H1 (cell line): ENCODE data around the gene CUTA. TPM values are rescaled to one million over a fixed set of nuclear protein-coding genes. Genes with fewer than 3 reads are reported as not detected.

ENCODE experiments used
- CTCF ChIA-PET: fragments of 300-600 bp; sonication (Branson Sonifier 250); formaldehyde crosslinking; loops from one replicate; lab custom pipeline; 2021; ENCODE audit not compliant: partially characterized antibody; lab: Charles Lee
- POLR2A ChIA-PET: fragments of 300-600 bp; sonication (Branson Sonifier 250); formaldehyde crosslinking; loops from one replicate; lab custom pipeline; 2021; ENCODE audit warnings: inconsistent platforms; ENCODE audit not compliant: partially characterized antibody; lab: Charles Lee
- DNase-seq, 2 experiments: peaks; one replicate each; pipeline versions ENCODE4 v3.0.0 to v3.0.0-alpha.2; 2010 to 2022; ENCODE audit warnings: low spot score in 2 of 2, low read depth in 1 of 2, mixed read lengths in 1 of 2
- FAIRE-seq: peaks from 2 replicates; lab custom pipeline; 2011; peaks lifted over from hg19 to GRCh38; lab: Jason Lieb, UNC
- H2AFZ ChIP-seq: 2 replicates; pipeline ENCODE4 v1.8.1; 2012; ENCODE audit warnings: low read length, inconsistent platforms
- H2AK5ac ChIP-seq: 2 replicates; pipeline ENCODE4 v1.6.1; 2013; ENCODE audit warnings: low read depth, low read length
- H2BK120ac ChIP-seq: replicated peaks from 2 replicates; pipeline ENCODE3; 2013; ENCODE audit warnings: low read depth, low read length, inconsistent platforms
- H2BK12ac ChIP-seq: 2 replicates; pipeline ENCODE4 v1.6.1; 2013; ENCODE audit warnings: low read depth, low read length
- H2BK15ac ChIP-seq: 2 replicates; pipeline ENCODE4 v1.6.1; 2013; ENCODE audit warnings: low read length
- H2BK20ac ChIP-seq: 2 replicates; pipeline ENCODE4 v1.6.1; 2013; ENCODE audit warnings: low read length
- H2BK5ac ChIP-seq: 2 replicates; pipeline ENCODE4 v1.6.1; 2013; ENCODE audit warnings: low read depth, low read length
- H3K14ac ChIP-seq: 2 replicates; pipeline ENCODE4 v1.6.1; 2013; ENCODE audit warnings: inconsistent platforms; ENCODE audit not compliant: insufficient read length
- H3K18ac ChIP-seq: 2 replicates; pipeline ENCODE4 v1.6.1; 2013; ENCODE audit warnings: low read length; ENCODE audit errors: extremely low read depth
- H3K23ac ChIP-seq: 2 replicates; pipeline ENCODE4 v1.6.1; 2013; ENCODE audit warnings: inconsistent platforms; ENCODE audit not compliant: insufficient read length
- H3K23me2 ChIP-seq: 2 replicates; pipeline ENCODE4 v1.6.1; 2013; ENCODE audit warnings: low read depth, low read length
- H3K27ac ChIP-seq: 2 replicates; pipeline ENCODE4 v1.6.1; 2011; ENCODE audit warnings: low read depth, low read length, inconsistent platforms
- H3K27me3 ChIP-seq, 4 experiments: replicated peaks in 1 of 4; 1 replicate in 1 of 4; 2 replicates in 3 of 4; pipeline versions ENCODE4 v1.6.1 to v1.8.1; 2011 to 2013; ENCODE audit warnings: low read length in 3 of 4, mild to moderate bottlenecking in 3 of 4, inconsistent platforms in 2 of 4, mixed read lengths in 2 of 4, moderate library complexity in 1 of 4; ENCODE audit not compliant: control insufficient read depth in 3 of 4, insufficient read depth in 3 of 4; ENCODE audit errors: extremely low read depth in 1 of 4
- H3K36me3 ChIP-seq, 4 experiments: 2 replicates each; pipeline versions ENCODE4 v1.6.1 to v1.8.1; 2011 to 2013; ENCODE audit warnings: mild to moderate bottlenecking in 4 of 4, low read length in 3 of 4, moderate library complexity in 2 of 4, control low read depth in 1 of 4, inconsistent platforms in 1 of 4; ENCODE audit not compliant: insufficient read depth in 4 of 4, control insufficient read depth in 2 of 4
- H3K4ac ChIP-seq: replicated peaks from 2 replicates; pipeline ENCODE3; 2013; ENCODE audit warnings: low read length, low read depth, mixed read lengths, inconsistent platforms; ENCODE audit not compliant: insufficient read length
- H3K4me1 ChIP-seq, 4 experiments: replicated peaks in 1 of 4; 1 replicate in 1 of 4; 2 replicates in 3 of 4; pipeline versions ENCODE4 v1.6.1 to v1.8.1; 2011 to 2013; ENCODE audit warnings: low read length in 3 of 4, inconsistent platforms in 2 of 4, mixed read lengths in 1 of 4; ENCODE audit not compliant: insufficient read depth in 4 of 4, control insufficient read depth in 3 of 4
- H3K4me2 ChIP-seq, 2 experiments: 2 replicates each; pipeline versions ENCODE4 v1.6.1 to v1.8.1; 2011 to 2013; ENCODE audit warnings: low read depth in 2 of 2, low read length in 2 of 2, control low read depth in 1 of 2, inconsistent platforms in 1 of 2, mild to moderate bottlenecking in 1 of 2; ENCODE audit not compliant: insufficient read depth in 1 of 2
- H3K4me3 ChIP-seq, 4 experiments: fragments of 200-600, 300-600 bp in 1 of 4; sonication (generic), shearing (Covaris generic), sonication (Bioruptor Twin) in 1 of 4; 2 replicates each; pipeline versions ENCODE4 v1.5.1 to v1.8.1; 2011 to 2016; ENCODE audit warnings: low read length in 4 of 4, low read depth in 3 of 4, control low read depth in 2 of 4, inconsistent platforms in 2 of 4, mild to moderate bottlenecking in 2 of 4, mixed read lengths in 1 of 4, moderate library complexity in 1 of 4; ENCODE audit not compliant: insufficient read depth in 2 of 4; ENCODE audit errors: extremely low read depth in 1 of 4
- H3K56ac ChIP-seq: replicated peaks from 2 replicates; pipeline ENCODE3; 2013; ENCODE audit warnings: low read depth, mild to moderate bottlenecking, mixed read lengths, low read length, inconsistent platforms; ENCODE audit not compliant: insufficient read length
- H3K79me1 ChIP-seq: 2 replicates; pipeline ENCODE4 v1.6.1; 2013; ENCODE audit warnings: low read depth, low read length, control low read depth
- H3K79me2 ChIP-seq, 2 experiments: 2 replicates each; pipeline versions ENCODE4 v1.6.1 to v1.8.1; 2012 to 2013; ENCODE audit warnings: low read length in 2 of 2, mild to moderate bottlenecking in 2 of 2, inconsistent platforms in 1 of 2; ENCODE audit not compliant: insufficient read depth in 2 of 2, control insufficient read depth in 1 of 2
- H3K9ac ChIP-seq, 4 experiments: replicated peaks in 1 of 4; 1 replicate in 1 of 4; 2 replicates in 3 of 4; pipeline versions ENCODE4 v1.6.1 to v1.8.1; 2011 to 2013; ENCODE audit warnings: low read depth in 3 of 4, low read length in 3 of 4, control low read depth in 2 of 4, mild to moderate bottlenecking in 2 of 4, moderate library complexity in 2 of 4, inconsistent platforms in 1 of 4; ENCODE audit errors: extremely low read depth in 1 of 4
- H3K9me3 ChIP-seq, 2 experiments: 2 replicates each; pipeline versions ENCODE4 v1.6.1 to v1.8.1; 2012 to 2013; ENCODE audit warnings: mild to moderate bottlenecking in 2 of 2, moderate library complexity in 2 of 2, control low read depth in 1 of 2, inconsistent platforms in 1 of 2, low read depth in 1 of 2, low read length in 1 of 2, mixed read lengths in 1 of 2; ENCODE audit not compliant: insufficient read depth in 2 of 2
- H4K20me1 ChIP-seq, 2 experiments: replicated peaks in 1 of 2; 2 replicates each; pipeline versions ENCODE3 to v1.8.1; 2011 to 2013; ENCODE audit warnings: inconsistent platforms in 2 of 2, low read length in 2 of 2, mild to moderate bottlenecking in 1 of 2; ENCODE audit not compliant: insufficient read depth in 2 of 2, control insufficient read depth in 1 of 2
- H4K5ac ChIP-seq: 2 replicates; pipeline ENCODE4 v1.6.1; 2013; ENCODE audit warnings: low read length, low read depth, mixed read lengths, inconsistent platforms; ENCODE audit not compliant: insufficient read length
- H4K8ac ChIP-seq: 2 replicates; pipeline ENCODE4 v1.8.0; 2013; ENCODE audit warnings: mild to moderate bottlenecking, moderate library complexity, low read length, inconsistent platforms; ENCODE audit not compliant: insufficient read depth; ENCODE audit errors: extremely low read depth
- H4K91ac ChIP-seq: replicated peaks from 2 replicates; pipeline ENCODE3; 2013; ENCODE audit warnings: low read length, mixed read lengths, inconsistent platforms; ENCODE audit not compliant: insufficient read length
- TBP ChIP-seq: IDR thresholded peaks from 2 replicates; pipeline ENCODE4 v1.6.1; 2011; ENCODE audit warnings: low read depth, low read length, improper control_type of control experiment
- WGBS, 2 experiments: shearing (Covaris generic) in 1 of 2; methylation state at CpG; one replicate each; pipeline versions ENCODE4 v1.1.6 to v1.1.7; 2013 to 2015; ENCODE audit warnings: low lambda C conversion rate in 2 of 2, mixed read lengths in 2 of 2, inconsistent platforms in 1 of 2, low coverage in 1 of 2, missing lambda C conversion rate in 1 of 2; ENCODE audit not compliant: insufficient replicate concordance in 2 of 2, insufficient coverage in 1 of 2, insufficient read length in 1 of 2; ENCODE audit errors: extremely low coverage in 1 of 2, missing lambda C conversion rate in 1 of 2; 5-methylcytosine and 5-hydroxymethylcytosine counted together
- polyA plus RNA-seq, 7 experiments: library from polyadenylated mRNA; depleted of rRNA in 3 of 7; stranded (reverse) in 5 of 7; unstranded in 2 of 7; fragments of >200 nt in 5 of 7; fragments of 200-250 nt in 2 of 7; gene quantifications; 1 replicate in 5 of 7; 2 replicates in 1 of 7; 4 replicates in 1 of 7; pipeline versions ENCODE4 v1.2.1 to v1.2.3, GENCODE V29; 2011 to 2013; ENCODE audit warnings: missing spikeins in 2 of 7, mixed read lengths in 2 of 7
- total RNA-seq: library from RNA; stranded (reverse); fragmentation: NEBNext Ultra II Directional; extraction: Animal tissue kit (Norgen Biotek cat#: 25700); gene quantifications from 2 replicates; pipeline ENCODE4 v1.2.1, GENCODE V29; 2021

The CUTA gene
- total and polyA plus RNA-seq, 2 of the 8 experiments (the other 6 are each of a cell fraction or from before 2014, with no cell fraction given) = 297 to 460 TPM

DNA sequence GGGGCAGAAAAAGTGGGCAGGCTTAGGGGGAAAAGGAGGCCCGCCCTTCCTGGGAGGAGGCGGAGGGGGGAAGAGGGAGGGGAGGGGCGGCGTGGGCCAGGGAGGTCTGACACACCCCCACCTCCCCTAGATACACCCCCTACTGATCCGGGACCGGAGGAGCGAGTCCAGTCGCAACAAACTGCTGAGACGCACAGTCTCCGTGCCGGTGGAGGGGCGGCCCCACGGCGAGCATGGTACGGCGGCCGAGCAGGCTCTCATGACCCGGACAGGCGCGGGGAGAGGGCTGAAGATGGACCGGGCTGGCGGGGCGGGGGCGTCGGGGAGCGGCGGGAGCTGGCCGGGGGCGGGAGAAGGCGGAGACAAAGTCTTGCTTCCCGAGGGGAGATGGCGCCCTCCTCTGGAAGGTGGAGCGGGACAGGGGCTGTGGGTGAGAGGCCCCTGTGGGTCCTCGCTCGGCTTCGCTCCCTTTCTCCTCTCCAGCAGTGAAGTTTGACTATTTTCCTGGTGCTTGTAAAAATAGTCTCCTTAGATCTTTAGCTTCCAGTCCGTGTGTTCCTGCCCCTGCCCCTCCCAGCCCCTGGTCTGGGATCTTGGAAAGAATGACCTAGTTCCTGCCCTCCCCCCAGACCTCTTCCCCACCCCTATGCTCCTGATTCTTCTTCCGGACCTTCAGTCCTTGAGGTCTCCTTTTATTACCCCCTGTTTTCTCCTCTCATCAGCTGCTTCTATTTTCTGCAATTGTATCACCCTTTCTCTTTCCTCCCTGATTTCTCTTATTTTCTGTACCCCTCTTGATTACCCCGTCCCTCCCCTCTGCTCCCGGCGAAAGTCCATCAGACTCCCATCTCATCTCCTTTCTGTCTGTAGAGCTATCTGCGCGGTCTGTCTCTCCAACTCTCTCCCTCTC, 8.0 kb upstream of the CUTA start:
- Histone ChIP-seq H3K36me3 (peaks cover 0 to 11% (median 8%) of the 10 kb centered on the region in 4 experiments; a peak in 5 of 8 replicates), H4K8ac (no peak overlapping the region), H3K4me2 (peak overlapping the region; percentile 83 to 87), H3K4me3 (peak overlapping the region; percentile 40 to 70 (median 55)), H3K27ac (peak overlapping the region; percentile 69; the same call in 1 of the 2 replicates), H3K56ac (no peak overlapping the region), H2AFZ (no peak overlapping the region), H3K9me3 (no peaks in the 10 kb centered on the region), H3K14ac (no peak overlapping the region), H3K27me3 (no peaks in the 10 kb centered on the region), H3K4me1 (peaks cover 6 to 49% (median 19%) of the 10 kb centered on the region in 4 experiments), H4K91ac (peak overlapping the region; percentile 61), H3K79me2 (peaks cover 21 to 73% of the 10 kb centered on the region in 2 experiments), H2BK15ac (no peak overlapping the region), H3K23ac (no peak overlapping the region), H4K5ac (peak overlapping the region; percentile 96), H2BK120ac (no peak overlapping the region), H3K18ac (peak overlapping the region; percentile 72; the same call in 1 of the 2 replicates), H3K9ac (peak overlapping the region in 3 of 4 experiments; percentile 16 to 50 (median 43); a peak in 2 of 7 replicates), H2AK5ac (no peak overlapping the region), H2BK12ac (no peak overlapping the region), H3K23me2 (peaks cover 18% of the 10 kb centered on the region), H4K20me1 (peaks cover 0 to 9% of the 10 kb centered on the region in 2 experiments), H2BK5ac (0 out of 2 replicates have a peak overlapping the region, but pooled peaks have one; percentile 90), H2BK20ac (no peak overlapping the region), H3K4ac (no peak overlapping the region), H3K79me1 (peaks cover 16% of the 10 kb centered on the region)
- FAIRE-seq (no peak), DNase-seq (peak in 1 of 2 experiments; percentile 93)
- 11% methylated on average over 5 of the region's 43 CpGs; no CpG with 5 or more reads in 1 of the 2 experiments for WGBS, 2 experiments
- ChIA-PET POLR2A (interaction anchor here (0.6 to 3.6 kb wide), 15 partner anchors 8 to 185 kb away, joined by 3 to 23 read pairs (median 4); partner anchors contain the start of genes B3GALT4, CUTA, PHF1 and ZBTB9), CTCF (interaction anchor here (0.7 to 4.4 kb wide), 19 partner anchors 9 to 178 kb away, joined by 3 to 37 read pairs (median 4); partner anchors contain the start of genes CUTA and ZBTB22)
- no peak for TF ChIP-seq TBP
